ENCODE results near the gene MAP2K7.

GRCh38 chr19:7962644-7963268, 59.1 kb downstream of the MAP2K7 start:
- TF ChIP-seq CTCF (conservative IDR thresholded peaks at IDR 0.05) (no peak), ZFX (IDR thresholded peaks at IDR 0.05) (no peak)
